Measurements from ENCODE around the gene ATP4A. TPM values are rescaled to one million over a fixed set of nuclear protein-coding genes. Genes with fewer than 3 reads are reported as not detected.

Gene ATP4A
- total RNA-seq, 2 donors from 2014 or later: 1.9 TPM; not detected in 1

DNA sequence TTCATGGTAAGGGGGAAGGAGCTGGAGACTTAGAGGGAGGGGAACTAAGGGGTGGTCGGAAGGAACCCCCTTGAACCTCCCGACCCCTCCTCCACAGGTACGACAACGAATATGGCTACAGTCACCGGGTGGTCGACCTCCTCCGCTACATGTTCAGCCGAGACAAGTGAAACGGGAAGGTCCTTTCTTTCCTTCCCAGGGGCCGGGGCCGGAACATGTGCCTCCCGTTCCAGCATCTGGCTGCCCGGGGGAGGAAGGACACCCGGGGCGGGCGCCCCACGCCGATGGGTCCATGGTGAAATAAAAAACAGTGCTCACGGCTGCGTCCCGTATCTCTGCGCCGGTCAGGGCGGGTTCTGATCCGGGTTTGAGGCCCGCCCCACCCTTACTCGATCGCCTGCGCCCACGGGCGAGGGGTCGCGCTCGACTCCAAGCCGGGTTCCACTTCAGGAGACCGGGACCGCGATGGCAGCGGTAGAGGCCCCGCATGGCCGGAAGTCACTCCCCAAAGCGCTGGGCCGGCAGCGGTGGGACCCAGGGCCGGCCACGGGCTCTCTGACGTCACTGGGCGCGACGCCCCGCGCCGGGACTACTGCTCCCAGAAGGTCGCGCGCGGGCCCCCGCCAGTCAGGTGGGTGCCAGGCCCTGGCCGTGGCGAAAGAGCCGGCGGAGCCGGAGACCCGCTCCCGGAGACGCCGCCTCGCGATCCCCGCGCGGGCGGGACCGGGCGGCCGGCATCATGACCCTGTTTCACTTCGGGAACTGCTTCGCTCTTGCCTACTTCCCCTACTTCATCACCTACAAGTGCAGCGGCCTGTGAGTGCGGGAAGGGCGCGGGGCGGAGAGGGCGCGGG is 18.2 kb downstream of the ATP4A start, which contains the start of gene TMEM147:
Gene TMEM147, plus strand, starts transcription at position 626 of the 854 bp plus-strand sequence. Its CDS starts 114 bp downstream, at position 740.
- peak; percentile 91 for DNase-seq (ENCODE audit: low spot score)
- H3K4me1 ChIP-seq (replicated peaks): peaks cover 6% of the 10 kb centered on the region
- H3K27me3 ChIP-seq (replicated peaks; ENCODE audit: insufficient read depth): no peaks in the 10 kb centered on the region
- intact Hi-C loops (cut with DNase I): loop anchor here (5.0 kb wide), 2 partner anchors 82 to 102 kb away; partner anchors contain the start of genes COX6B1 and RBM42
- H3K9me3 ChIP-seq: no peaks in the 10 kb centered on the region
- WGBS: under 1% methylated on average over 46 of the region's 85 CpGs
- no peak for TF ChIP-seq POLR2A (IDR thresholded peaks at IDR 0.05)
- TF ChIP-seq POLR2AphosphoS5 (IDR thresholded peaks at IDR 0.05): peak; percentile 88
- peak within 1 kb of the TSS; percentile 55 to 80 for H3K4me3 ChIP-seq
- H3K36me3 ChIP-seq: no peaks in the 10 kb centered on the region
- peak within 1 kb of the TSS; percentile 60 to 72 for H3K27ac ChIP-seq

GRCh38 chr19:35544110-35544802 is 19.2 kb downstream of the ATP4A start:
- no peak for DNase-seq (ENCODE audit: low spot score)
- TF ChIP-seq POLR2AphosphoS5 (IDR thresholded peaks at IDR 0.05) (no peak), POLR2A (IDR thresholded peaks at IDR 0.05) (no peak)
- TF ChIP-seq, protein P1, sequence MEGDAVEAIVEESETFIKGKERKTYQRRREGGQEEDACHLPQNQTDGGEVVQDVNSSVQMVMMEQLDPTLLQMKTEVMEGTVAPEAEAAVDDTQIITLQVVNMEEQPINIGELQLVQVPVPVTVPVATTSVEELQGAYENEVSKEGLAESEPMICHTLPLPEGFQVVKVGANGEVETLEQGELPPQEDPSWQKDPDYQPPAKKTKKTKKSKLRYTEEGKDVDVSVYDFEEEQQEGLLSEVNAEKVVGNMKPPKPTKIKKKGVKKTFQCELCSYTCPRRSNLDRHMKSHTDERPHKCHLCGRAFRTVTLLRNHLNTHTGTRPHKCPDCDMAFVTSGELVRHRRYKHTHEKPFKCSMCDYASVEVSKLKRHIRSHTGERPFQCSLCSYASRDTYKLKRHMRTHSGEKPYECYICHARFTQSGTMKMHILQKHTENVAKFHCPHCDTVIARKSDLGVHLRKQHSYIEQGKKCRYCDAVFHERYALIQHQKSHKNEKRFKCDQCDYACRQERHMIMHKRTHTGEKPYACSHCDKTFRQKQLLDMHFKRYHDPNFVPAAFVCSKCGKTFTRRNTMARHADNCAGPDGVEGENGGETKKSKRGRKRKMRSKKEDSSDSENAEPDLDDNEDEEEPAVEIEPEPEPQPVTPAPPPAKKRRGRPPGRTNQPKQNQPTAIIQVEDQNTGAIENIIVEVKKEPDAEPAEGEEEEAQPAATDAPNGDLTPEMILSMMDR (IDR thresholded peaks at IDR 0.05): no peak
- H3K36me3 ChIP-seq: no peaks in the 10 kb centered on the region
- peaks cover 6% of the 10 kb centered on the region for H3K4me1 ChIP-seq (replicated peaks)
- no peaks in the 10 kb centered on the region for H3K27me3 ChIP-seq (replicated peaks; ENCODE audit: insufficient read depth)
- H3K27ac ChIP-seq: no peak overlapping the region
- H3K4me3 ChIP-seq: peak overlapping the region; percentile 55 to 80
- intact Hi-C loops (cut with DNase I): no loop called here
- 59% methylated on average over 3 of the region's 3 CpGs for WGBS
- no peaks in the 10 kb centered on the region for H3K9me3 ChIP-seq

DNA sequence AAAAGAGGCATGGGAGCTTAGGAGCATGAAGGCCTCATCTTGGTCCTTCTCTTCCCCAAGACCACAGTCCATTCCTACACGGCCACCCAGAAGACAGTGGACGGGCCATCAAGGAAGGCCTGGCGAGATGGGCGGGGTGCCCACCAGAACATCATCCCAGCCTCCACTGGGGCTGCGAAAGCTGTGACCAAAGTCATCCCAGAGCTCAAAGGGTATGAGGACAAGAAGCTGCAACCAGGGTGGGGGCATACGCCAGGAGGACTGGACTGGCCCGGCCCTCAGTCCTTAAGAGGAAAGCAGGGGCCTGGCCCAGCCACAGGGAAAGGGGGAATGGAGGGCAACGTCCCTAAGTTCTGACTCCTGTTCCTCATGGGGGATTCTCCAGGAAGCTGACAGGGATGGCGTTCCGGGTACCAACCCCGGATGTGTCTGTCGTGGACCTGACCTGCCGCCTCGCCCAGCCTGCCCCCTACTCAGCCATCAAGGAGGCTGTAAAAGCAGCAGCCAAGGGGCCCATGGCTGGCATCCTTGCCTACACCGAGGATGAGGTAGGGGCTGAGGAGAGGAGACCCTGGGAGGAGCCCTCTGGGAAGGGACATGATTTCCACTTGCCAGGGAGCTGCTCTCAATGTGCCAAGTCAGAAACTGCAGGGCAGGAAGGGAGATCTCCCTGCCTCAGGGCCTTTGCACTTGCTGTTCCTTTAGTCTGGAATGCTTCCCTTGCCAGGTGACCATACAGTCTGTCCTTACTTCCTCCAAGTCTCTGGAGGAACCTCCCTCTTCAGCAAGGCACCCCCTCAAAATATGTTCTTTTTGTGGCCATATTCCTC is 20.0 kb downstream of the ATP4A start:
- intact Hi-C loops (cut with DNase I): no loop called here
- DNase-seq (ENCODE audit: low spot score): no peak
- Histone ChIP-seq H3K27me3 (replicated peaks; ENCODE audit: insufficient read depth) (no peaks in the 10 kb centered on the region), H3K4me1 (replicated peaks) (peaks cover 6% of the 10 kb centered on the region), H3K9me3 (no peaks in the 10 kb centered on the region), H3K27ac (no peak overlapping the region), H3K4me3 (no peak overlapping the region), H3K36me3 (no peaks in the 10 kb centered on the region)
- no peak for TF ChIP-seq POLR2A (IDR thresholded peaks at IDR 0.05)
- TF ChIP-seq, protein P1 (IDR thresholded peaks at IDR 0.05): no peak
- TF ChIP-seq POLR2AphosphoS5 (IDR thresholded peaks at IDR 0.05): no peak
- 90% methylated on average over 15 of the region's 15 CpGs for WGBS

DNA sequence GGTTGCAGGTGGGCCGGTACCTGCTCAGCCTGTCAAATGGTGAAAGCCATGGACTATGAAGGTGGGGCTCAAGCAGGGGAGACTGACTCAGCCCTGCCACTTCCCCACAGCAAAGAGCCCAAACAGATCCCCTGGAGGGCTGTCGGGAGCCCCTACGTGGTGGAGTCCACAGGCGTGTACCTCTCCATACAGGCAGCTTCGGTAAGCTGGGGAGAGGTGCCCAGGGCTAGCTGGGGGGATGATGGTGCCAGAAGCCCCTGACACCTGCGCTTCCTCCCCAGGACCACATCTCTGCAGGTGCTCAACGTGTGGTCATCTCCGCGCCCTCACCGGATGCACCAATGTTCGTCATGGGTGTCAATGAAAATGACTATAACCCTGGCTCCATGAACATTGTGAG is 21.2 kb downstream of the ATP4A start:
- TF ChIP-seq POLR2AphosphoS5 (IDR thresholded peaks at IDR 0.05) (no peak), POLR2A (IDR thresholded peaks at IDR 0.05) (no peak)
- TF ChIP-seq, protein P1 (IDR thresholded peaks at IDR 0.05): no peak
- no peak for DNase-seq (ENCODE audit: low spot score)
- Histone ChIP-seq H3K27ac (no peak overlapping the region), H3K36me3 (no peaks in the 10 kb centered on the region), H3K4me1 (replicated peaks) (peaks cover 6% of the 10 kb centered on the region), H3K4me3 (no peak overlapping the region), H3K9me3 (no peaks in the 10 kb centered on the region), H3K27me3 (replicated peaks; ENCODE audit: insufficient read depth) (no peaks in the 10 kb centered on the region)
- 91% methylated on average over 11 of the region's 11 CpGs for WGBS
- intact Hi-C loops (cut with DNase I): no loop called here
